ENCODE measurements around the gene TRAF5.
"Not testable (repeated sequence)": the region's sequence is repeated elsewhere in the genome, so short reads cannot be mapped to it uniquely, and the experiment has no call there.

GRCh38 chr1:211416628-211417323 lies 90.1 kb downstream of the TRAF5 start:
- TF ChIP-seq POLR2AphosphoS5 (IDR thresholded peaks at IDR 0.05; ENCODE audit: low read depth, low read length); TAF1 (IDR thresholded peaks at IDR 0.05; ENCODE audit: borderline replicate concordance, low read depth, low read length): not testable (repeated sequence)

All from GM12892 (cell line).